Suppressor macrophage (primary cell): ENCODE results near the gene CETP.
"Not testable (repeated sequence)": the region's sequence is repeated elsewhere in the genome, so short reads cannot be mapped to it uniquely, and the experiment has no call there.

ENCODE experiments used
- DNase-seq, 4 experiments: peaks; one replicate each; pipeline ENCODE4 v3.0.0-alpha.2; 2020 to 2022

CETP gene

DNA sequence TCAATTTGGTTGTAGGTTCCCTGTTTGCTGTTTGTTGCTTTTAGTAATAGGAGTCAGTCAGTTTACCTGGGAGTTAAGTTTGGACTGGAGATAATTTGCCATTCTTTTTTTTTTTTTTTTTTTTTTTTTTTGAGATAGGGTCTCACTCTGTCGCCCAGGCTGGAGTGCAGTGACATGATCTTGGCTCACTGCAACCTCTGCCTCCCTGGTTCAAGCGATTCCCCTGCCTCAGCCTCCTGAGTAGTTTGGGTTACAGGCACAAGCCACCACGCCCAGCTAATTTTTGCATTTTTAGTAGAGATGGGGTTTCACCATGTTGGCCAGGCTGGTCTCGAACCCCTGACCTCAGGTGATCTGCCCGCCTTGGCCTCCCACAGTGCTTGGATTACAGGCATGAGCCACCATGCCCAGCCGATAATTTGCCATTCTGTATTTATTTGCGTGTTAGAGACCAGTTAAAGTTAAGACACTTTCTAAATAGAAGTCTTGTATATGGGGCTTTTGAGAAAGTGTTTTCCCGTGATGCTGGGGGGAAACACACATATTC is 27.1 kb upstream of the CETP start:
- not testable (repeated sequence) for DNase-seq

DNA sequence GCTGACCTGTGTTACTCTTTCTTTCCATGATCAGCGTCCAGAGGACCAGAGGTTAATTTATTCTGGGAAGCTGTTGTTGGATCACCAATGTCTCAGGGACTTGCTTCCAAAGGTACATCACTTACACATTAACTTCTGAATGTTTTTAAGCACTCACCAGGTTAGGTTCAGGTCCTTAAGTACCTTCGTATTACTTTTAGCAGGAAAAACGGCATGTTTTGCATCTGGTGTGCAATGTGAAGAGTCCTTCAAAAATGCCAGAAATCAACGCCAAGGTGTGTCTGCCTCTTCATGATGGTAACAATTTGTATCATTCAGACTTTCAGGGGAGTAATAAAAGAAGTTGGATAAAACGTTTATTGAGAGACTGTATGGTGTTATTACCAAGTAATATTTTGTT is 26.5 kb upstream of the CETP start:
- DNase-seq, result no peak

- no peak for DNase-seq
Measured at GRCh38 chr16:56936491-56936890, 25.3 kb upstream of the CETP start.

DNA sequence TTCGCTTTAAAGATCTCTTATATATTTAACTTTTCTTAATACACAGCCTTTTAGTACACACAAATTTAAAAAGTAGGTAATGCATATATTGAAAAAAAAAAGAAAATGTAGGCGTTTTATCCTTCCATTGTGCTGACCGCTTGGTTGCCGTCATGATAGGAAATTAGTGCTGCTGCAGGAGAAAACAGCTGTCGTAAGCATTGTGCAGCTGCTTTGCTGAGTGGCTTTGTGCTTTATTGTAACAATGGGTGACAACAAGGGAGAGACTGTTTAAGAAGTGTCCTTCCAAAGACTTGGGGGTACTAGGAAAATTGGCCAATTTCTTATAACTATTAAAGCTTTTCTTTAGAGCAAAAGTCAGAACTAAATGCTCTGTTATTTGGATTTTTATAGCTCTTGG is 24.8 kb upstream of the CETP start:
- DNase-seq, result no peak

GRCh38 chr16:56938664-56939513 is 22.9 kb upstream of the CETP start:
- no peak for DNase-seq

DNA sequence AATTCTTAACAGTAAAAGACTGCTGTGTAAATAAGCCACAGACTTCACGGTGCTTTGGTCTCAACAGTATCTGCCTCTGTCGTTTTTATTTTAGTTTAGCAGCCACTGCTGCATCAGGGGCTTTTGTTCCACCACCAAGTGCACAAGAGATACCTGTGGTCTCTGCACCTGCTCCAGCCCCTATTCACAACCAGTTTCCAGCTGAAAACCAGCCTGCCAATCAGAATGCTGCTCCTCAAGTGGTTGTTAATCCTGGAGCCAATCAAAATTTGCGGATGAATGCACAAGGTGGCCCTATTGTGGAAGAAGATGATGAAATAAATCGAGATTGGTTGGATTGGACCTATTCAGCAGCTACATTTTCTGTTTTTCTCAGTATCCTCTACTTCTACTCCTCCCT is 21.9 kb upstream of the CETP start:
- DNase-seq, result no peak

- no peak for DNase-seq
Measured at GRCh38 chr16:56941092-56941491, 20.7 kb upstream of the CETP start.

DNA sequence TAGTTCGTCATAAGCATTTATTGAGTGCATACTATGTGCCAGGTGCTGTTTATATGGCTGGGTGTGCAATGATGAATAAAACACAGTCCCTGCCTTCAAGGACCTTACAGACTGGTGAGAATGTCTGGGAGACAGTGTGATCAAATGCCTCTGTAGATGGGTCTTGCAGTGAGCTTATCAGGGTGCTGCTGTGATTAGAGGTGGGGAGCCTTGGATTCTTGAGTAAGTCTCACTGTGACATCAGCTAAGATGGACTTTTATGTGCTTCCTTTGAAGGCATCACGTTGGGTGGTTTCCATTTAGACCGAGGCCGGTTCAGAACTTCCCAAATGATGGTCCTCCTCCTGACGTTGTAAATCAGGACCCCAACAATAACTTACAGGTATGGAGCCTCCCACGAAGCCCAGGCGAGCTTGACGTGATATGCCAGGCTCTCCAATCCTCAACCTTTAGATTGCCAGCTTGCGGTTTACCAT is 19.9 kb upstream of the CETP start:
- no peak for DNase-seq

DNA sequence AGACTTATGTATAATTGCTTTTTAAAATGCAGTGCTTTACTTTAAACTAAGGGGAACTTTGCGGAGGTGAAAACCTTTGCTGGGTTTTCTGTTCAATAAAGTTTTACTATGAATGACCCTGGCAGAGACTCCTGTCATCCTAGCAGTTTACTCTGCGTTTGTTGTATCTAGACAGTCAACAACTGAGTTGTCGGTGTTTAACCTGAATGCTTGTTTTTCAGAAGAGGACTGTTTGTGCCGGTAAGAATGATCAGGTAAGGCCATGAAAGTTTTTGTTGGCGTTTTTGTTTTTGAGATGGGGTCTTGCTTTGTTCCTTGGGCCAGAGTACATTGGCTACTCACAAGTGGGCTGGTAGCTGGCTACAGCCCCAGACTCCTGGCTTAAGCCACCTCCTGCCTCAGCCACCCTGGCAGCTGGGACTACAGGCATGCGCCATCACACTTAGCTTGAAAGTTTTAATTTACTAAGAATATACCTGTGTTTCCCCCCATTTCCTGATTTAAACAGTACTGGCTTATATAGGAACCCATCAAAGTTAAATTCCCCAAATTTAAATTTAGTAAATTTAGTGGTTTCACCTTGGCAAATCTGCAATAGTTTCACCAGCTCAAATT is 17.9 kb upstream of the CETP start:
- DNase-seq, result no peak

GRCh38 chr16:56944954-56945839 is 16.6 kb upstream of the CETP start:
- no peak for DNase-seq

DNA sequence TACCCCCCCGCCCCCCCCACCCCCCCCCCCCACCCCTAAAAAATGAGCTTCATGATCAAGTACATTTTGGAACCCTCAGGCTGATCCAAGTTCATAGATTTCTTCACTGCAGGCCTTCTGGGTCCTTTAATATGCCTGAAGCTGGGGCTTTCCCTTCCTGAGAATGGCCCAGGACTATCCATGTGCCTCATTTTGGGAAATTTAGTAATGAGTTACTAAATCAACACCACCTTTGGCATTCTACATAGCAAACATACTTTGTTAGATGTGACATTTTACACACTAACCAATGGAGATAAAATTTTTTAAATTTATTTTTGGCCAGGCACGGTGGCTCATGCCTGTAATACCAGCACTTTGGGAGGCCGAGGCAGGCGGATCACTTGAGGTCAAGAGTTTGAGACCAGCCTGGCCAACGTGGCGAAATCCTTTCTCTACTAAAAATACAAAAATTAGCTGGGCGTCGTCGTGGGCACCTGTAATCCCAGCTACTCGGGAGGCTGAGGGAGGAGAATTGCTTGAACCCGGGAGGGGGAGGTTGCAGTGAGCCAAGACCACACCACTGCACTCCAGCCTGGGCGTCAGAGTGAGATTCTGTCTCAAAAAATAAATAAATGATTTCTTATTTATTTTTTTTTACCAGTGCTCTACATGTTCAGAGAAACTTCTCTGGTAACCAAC is 15.8 kb upstream of the CETP start:
- no peak for DNase-seq

- peak in 3 of 4 experiments; percentile 53 to 61 (median 55) for DNase-seq
Measured at GRCh38 chr16:56946767-56947603, 14.8 kb upstream of the CETP start.

DNA sequence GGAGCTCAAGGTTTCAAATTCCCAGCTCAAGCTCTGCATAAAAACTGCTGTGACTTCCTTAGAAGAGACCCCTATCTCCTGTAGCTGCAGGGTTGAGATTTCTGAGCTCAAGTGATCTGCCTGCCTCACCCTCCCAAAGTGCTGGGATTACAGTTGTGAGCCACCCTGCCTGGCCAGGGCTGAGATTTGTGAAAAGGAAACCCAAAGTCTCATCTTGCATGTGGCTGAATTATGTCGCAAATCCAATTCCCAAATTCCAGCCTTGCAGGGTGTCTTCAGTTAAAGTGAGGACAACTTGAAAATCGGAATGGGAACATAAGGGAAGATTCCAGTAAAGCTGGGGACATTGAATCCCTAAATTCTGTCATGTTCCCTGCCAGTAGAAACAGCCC is 14.2 kb upstream of the CETP start:
- DNase-seq, result no peak

- no peak for DNase-seq
Measured at GRCh38 chr16:56948234-56948633, 13.5 kb upstream of the CETP start.

DNA sequence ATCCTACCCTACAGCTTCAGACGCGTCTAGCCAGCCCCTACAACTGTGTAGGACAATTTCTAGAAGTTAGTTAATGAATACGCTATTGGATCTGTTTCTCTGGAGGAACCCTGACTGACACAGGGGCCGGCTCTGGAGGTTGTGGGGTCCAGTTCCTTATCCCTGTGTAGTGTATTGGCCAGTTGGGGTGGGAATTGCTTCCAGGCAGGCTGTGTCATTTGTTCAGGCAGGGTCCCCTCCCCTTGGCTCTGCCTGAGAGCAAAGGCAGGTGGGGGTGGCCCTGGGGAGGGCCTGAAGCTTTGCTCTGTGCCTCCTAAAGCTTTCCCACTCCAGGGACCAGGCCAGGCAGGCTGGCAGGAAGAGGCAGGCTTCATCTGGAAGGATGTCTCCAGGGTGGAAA is 11.7 kb upstream of the CETP start:
- no peak for DNase-seq

- DNase-seq, result no peak
Measured at GRCh38 chr16:56950455-56950854, 11.3 kb upstream of the CETP start.

GRCh38 chr16:56950881-56951771 is 10.6 kb upstream of the CETP start:
- DNase-seq, result peak; percentile 88 to 94 (median 92)

DNA sequence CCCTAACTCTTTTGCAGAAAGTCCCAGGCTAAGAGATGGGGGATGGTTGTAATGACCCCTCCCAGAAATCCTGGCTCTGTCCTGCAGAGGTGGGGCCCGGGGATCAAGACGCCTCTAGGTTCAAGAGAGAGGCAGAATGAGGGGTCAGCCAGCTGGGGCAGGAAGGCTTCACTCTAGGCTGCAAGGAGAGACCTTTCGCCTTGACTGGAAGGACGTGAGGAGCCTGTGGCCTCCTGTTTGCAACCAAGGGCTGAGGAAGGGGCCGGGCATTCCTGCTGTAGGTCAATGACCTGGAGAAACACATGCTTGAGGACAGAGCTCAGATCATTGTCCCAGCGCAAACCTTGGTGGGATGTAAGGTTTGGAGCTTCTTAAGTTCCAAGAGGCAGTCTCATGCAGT is 8.7 kb upstream of the CETP start:
- no peak for DNase-seq

GRCh38 chr16:56956076-56956475 is 5.7 kb upstream of the CETP start:
- no peak for DNase-seq

GRCh38 chr16:56956756-56957155 is 5.0 kb upstream of the CETP start:
- no peak for DNase-seq
